NCI-H446 treated with DMSO at 0.1 percent for 48 hours (cell line): ENCODE results near the gene IGF1R.

Experiments
- DNase-seq: peaks from one replicate; lab custom pipeline; 2025; lab: John Stamatoyannopoulos, UW

IGF1R gene

GRCh38 chr15:98909968-98910885 lies 261.9 kb downstream of the IGF1R start:
- DNase-seq: no peak

GRCh38 chr15:98914626-98915025 lies 266.3 kb downstream of the IGF1R start:
- DNase-seq: no peak

GRCh38 chr15:98916826-98917225 lies 268.5 kb downstream of the IGF1R start:
- DNase-seq: no peak

- DNase-seq: no peak
Observed at GRCh38 chr15:98917417-98917816, 269.1 kb downstream of the IGF1R start.

- no peak for DNase-seq
Observed at GRCh38 chr15:98920091-98920880, 271.9 kb downstream of the IGF1R start.

GRCh38 chr15:98923171-98923570 lies 274.8 kb downstream of the IGF1R start:
- no peak for DNase-seq

- DNase-seq: no peak
Observed at GRCh38 chr15:98923579-98923978, 275.2 kb downstream of the IGF1R start.

GRCh38 chr15:98924401-98925049 lies 276.2 kb downstream of the IGF1R start:
- DNase-seq: no peak

- no peak for DNase-seq
Observed at GRCh38 chr15:98926236-98926635, 277.9 kb downstream of the IGF1R start.

- no peak for DNase-seq
Observed at GRCh38 chr15:98927022-98927421, 278.7 kb downstream of the IGF1R start.

GRCh38 chr15:98927996-98928395 lies 279.7 kb downstream of the IGF1R start:
- no peak for DNase-seq

GRCh38 chr15:98930576-98930975 lies 282.2 kb downstream of the IGF1R start:
- DNase-seq: no peak

- no peak for DNase-seq
Observed at GRCh38 chr15:98931004-98931403, 282.7 kb downstream of the IGF1R start.

GRCh38 chr15:98933406-98933805 lies 285.1 kb downstream of the IGF1R start:
- no peak for DNase-seq

GRCh38 chr15:98935736-98936135 lies 287.4 kb downstream of the IGF1R start:
- DNase-seq: no peak

GRCh38 chr15:98937413-98938104 lies 289.2 kb downstream of the IGF1R start:
- no peak for DNase-seq

- DNase-seq: no peak
Observed at GRCh38 chr15:98938105-98938417, 289.7 kb downstream of the IGF1R start.

GRCh38 chr15:98938799-98939198 lies 290.5 kb downstream of the IGF1R start:
- DNase-seq: no peak

- DNase-seq: no peak
Observed at GRCh38 chr15:98939311-98940080, 291.2 kb downstream of the IGF1R start.

GRCh38 chr15:98941595-98942255 lies 293.4 kb downstream of the IGF1R start:
- DNase-seq: no peak

GRCh38 chr15:98942431-98942830 lies 294.1 kb downstream of the IGF1R start:
- no peak for DNase-seq
